GM20000 (cell line): Measurements from ENCODE around the gene TMCO1.
"Not testable (repeated sequence)": the region's sequence is repeated elsewhere in the genome, so short reads cannot be mapped to it uniquely, and the experiment has no call there.

Source experiments
- DNase-seq: peaks from one replicate; pipeline ENCODE4 v3.0.0; 2012; ENCODE audit warnings: low spot score
- CTCF ChIP-seq: IDR thresholded peaks from 2 replicates; pipeline ENCODE4 v1.5.1; 2012; ENCODE audit warnings: mild to moderate bottlenecking, control low read depth; ENCODE audit errors: extremely low read depth, missing control alignments

The TMCO1 gene

GRCh38 chr1:165762725-165763124 is 5.9 kb downstream of the TMCO1 start:
- no peak for DNase-seq
- TF ChIP-seq CTCF, result no peak

GRCh38 chr1:165759095-165759494 is 9.6 kb downstream of the TMCO1 start:
- TF ChIP-seq CTCF, result no peak
- DNase-seq, result no peak

- DNase-seq, result no peak
- no peak for TF ChIP-seq CTCF
These were observed 13.2 kb downstream of the TMCO1 start for GRCh38 chr1:165755393-165756010.

GRCh38 chr1:165753934-165754333 is 14.7 kb downstream of the TMCO1 start:
- TF ChIP-seq CTCF, result no peak
- peak; percentile 27 for DNase-seq

- no peak for DNase-seq
- TF ChIP-seq CTCF, result no peak
These were observed 20.1 kb downstream of the TMCO1 start for GRCh38 chr1:165748550-165748949.

- no peak for DNase-seq
- TF ChIP-seq CTCF, result no peak
These were observed 20.8 kb downstream of the TMCO1 start for GRCh38 chr1:165747632-165748447.

- DNase-seq, result not testable (repeated sequence)
These were observed 23.8 kb downstream of the TMCO1 start for GRCh38 chr1:165744913-165745312.
